ENCODE results near the gene LRRC32. TPM values are rescaled to one million over a fixed set of nuclear protein-coding genes. Genes with fewer than 3 reads are reported as not detected.

The LRRC32 gene
- total RNA-seq, 1 donor = 37.6 TPM

GRCh38 chr11:76663912-76664440 is 6.6 kb downstream of the LRRC32 start:
- peaks cover 32% of the 10 kb centered on the region for H3K79me2 ChIP-seq (ENCODE audit: insufficient read depth, low read length)
- peak; percentile 37 for DNase-seq (ENCODE audit: insufficient read length, low spot score, missing footprints)
- H3K27ac ChIP-seq (ENCODE audit: low read depth, low read length) = no peak overlapping the region
- no peak overlapping the region for H3K4me2 ChIP-seq (ENCODE audit: insufficient read depth, low read length)
- H3K9me3 ChIP-seq (ENCODE audit: low read depth, low read length) = no peaks in the 10 kb centered on the region
- no peak overlapping the region for H2AFZ ChIP-seq (ENCODE audit: low read length)
- no peak overlapping the region for H3K4me3 ChIP-seq (ENCODE audit: insufficient read depth, low read length)
- H3K27me3 ChIP-seq (ENCODE audit: insufficient read depth, low read length) = no peaks in the 10 kb centered on the region
- no peak for TF ChIP-seq CTCF (IDR thresholded peaks at IDR 0.05; ENCODE audit: extremely low read depth, low read depth, low read length)
- peaks cover 18% of the 10 kb centered on the region for H4K20me1 ChIP-seq (ENCODE audit: insufficient read depth, low read length)
- peaks cover 33% of the 10 kb centered on the region for H3K36me3 ChIP-seq (ENCODE audit: insufficient read depth, low read length)
- peaks cover 28% of the 10 kb centered on the region for H3K4me1 ChIP-seq (ENCODE audit: insufficient read depth, low read length)

- H3K79me2 ChIP-seq (ENCODE audit: insufficient read depth, low read length) = peaks cover 27% of the 10 kb centered on the region
Observed at GRCh38 chr11:76663486-76663810, 7.1 kb downstream of the LRRC32 start.

GRCh38 chr11:76662656-76663485 is 7.7 kb downstream of the LRRC32 start:
- H3K79me2 ChIP-seq (ENCODE audit: insufficient read depth, low read length) = peaks cover 21% of the 10 kb centered on the region
- TF ChIP-seq CTCF (IDR thresholded peaks at IDR 0.05; ENCODE audit: extremely low read depth, low read depth, low read length) = no peak
- no peak overlapping the region for H2AFZ ChIP-seq (ENCODE audit: low read length)
- H3K36me3 ChIP-seq (ENCODE audit: insufficient read depth, low read length) = peaks cover 42% of the 10 kb centered on the region
- H3K4me3 ChIP-seq (ENCODE audit: insufficient read depth, low read length) = no peak overlapping the region
- peaks cover 17% of the 10 kb centered on the region for H3K4me1 ChIP-seq (ENCODE audit: insufficient read depth, low read length)
- peaks cover 16% of the 10 kb centered on the region for H4K20me1 ChIP-seq (ENCODE audit: insufficient read depth, low read length)
- peak; percentile 77 for DNase-seq (ENCODE audit: insufficient read length, low spot score, missing footprints)
- H3K4me2 ChIP-seq (ENCODE audit: insufficient read depth, low read length) = no peak overlapping the region
- H3K9me3 ChIP-seq (ENCODE audit: low read depth, low read length) = no peaks in the 10 kb centered on the region
- H3K27ac ChIP-seq (ENCODE audit: low read depth, low read length) = no peak overlapping the region
- H3K27me3 ChIP-seq (ENCODE audit: insufficient read depth, low read length) = no peaks in the 10 kb centered on the region

More at GRCh38 chr11:76663486-76663810, 7.1 kb downstream of the LRRC32 start:
- Histone ChIP-seq H2AFZ (ENCODE audit: low read length) (no peak overlapping the region), H3K4me1 (ENCODE audit: insufficient read depth, low read length) (peaks cover 23% of the 10 kb centered on the region), H3K4me2 (ENCODE audit: insufficient read depth, low read length) (no peak overlapping the region), H3K4me3 (ENCODE audit: insufficient read depth, low read length) (no peak overlapping the region), H4K20me1 (ENCODE audit: insufficient read depth, low read length) (peaks cover 15% of the 10 kb centered on the region), H3K27ac (ENCODE audit: low read depth, low read length) (no peak overlapping the region), H3K9me3 (ENCODE audit: low read depth, low read length) (no peaks in the 10 kb centered on the region), H3K27me3 (ENCODE audit: insufficient read depth, low read length) (no peaks in the 10 kb centered on the region), H3K36me3 (ENCODE audit: insufficient read depth, low read length) (peaks cover 37% of the 10 kb centered on the region)
- no peak for TF ChIP-seq CTCF (IDR thresholded peaks at IDR 0.05; ENCODE audit: extremely low read depth, low read depth, low read length)
- no peak for DNase-seq (ENCODE audit: insufficient read length, low spot score, missing footprints)

- Histone ChIP-seq H3K4me1 (ENCODE audit: insufficient read depth, low read length) (peaks cover 8% of the 10 kb centered on the region), H3K79me2 (ENCODE audit: insufficient read depth, low read length) (peaks cover 11% of the 10 kb centered on the region), H3K36me3 (ENCODE audit: insufficient read depth, low read length) (peaks cover 50% of the 10 kb centered on the region), H3K27me3 (ENCODE audit: insufficient read depth, low read length) (no peaks in the 10 kb centered on the region), H3K9me3 (ENCODE audit: low read depth, low read length) (no peaks in the 10 kb centered on the region), H2AFZ (ENCODE audit: low read length) (no peak overlapping the region), H3K4me3 (ENCODE audit: insufficient read depth, low read length) (no peak overlapping the region), H3K27ac (ENCODE audit: low read depth, low read length) (no peak overlapping the region), H3K4me2 (ENCODE audit: insufficient read depth, low read length) (no peak overlapping the region), H4K20me1 (ENCODE audit: insufficient read depth, low read length) (peaks cover 13% of the 10 kb centered on the region)
- no peak for TF ChIP-seq CTCF (IDR thresholded peaks at IDR 0.05; ENCODE audit: extremely low read depth, low read depth, low read length)
- DNase-seq (ENCODE audit: insufficient read length, low spot score, missing footprints) = peak; percentile 91
Observed at GRCh38 chr11:76661834-76662434, 8.6 kb downstream of the LRRC32 start.

Measured in osteoblast (primary cell).